HG02943 (cell line): ENCODE measurements around the gene ADARB2.
"Not testable (repeated sequence)": the region's sequence is repeated elsewhere in the genome, so short reads cannot be mapped to it uniquely, and the experiment has no call there.

Experiments
- ATAC-seq: cut with Tn5 transposase; IDR thresholded peaks from one replicate; pipeline ENCODE4 v1.9.1; 2021; ENCODE audit warnings: mild to moderate bottlenecking, low read depth, moderate library complexity; ENCODE audit not compliant: unreplicated experiment

ADARB2 gene

GRCh38 chr10:1177936-1178335 lies 559.4 kb downstream of the ADARB2 start:
- ATAC-seq: no peak

GRCh38 chr10:1175956-1176565 lies 561.3 kb downstream of the ADARB2 start:
- ATAC-seq: no peak

GRCh38 chr10:1174022-1174421 lies 563.3 kb downstream of the ADARB2 start:
- ATAC-seq: no peak

DNA sequence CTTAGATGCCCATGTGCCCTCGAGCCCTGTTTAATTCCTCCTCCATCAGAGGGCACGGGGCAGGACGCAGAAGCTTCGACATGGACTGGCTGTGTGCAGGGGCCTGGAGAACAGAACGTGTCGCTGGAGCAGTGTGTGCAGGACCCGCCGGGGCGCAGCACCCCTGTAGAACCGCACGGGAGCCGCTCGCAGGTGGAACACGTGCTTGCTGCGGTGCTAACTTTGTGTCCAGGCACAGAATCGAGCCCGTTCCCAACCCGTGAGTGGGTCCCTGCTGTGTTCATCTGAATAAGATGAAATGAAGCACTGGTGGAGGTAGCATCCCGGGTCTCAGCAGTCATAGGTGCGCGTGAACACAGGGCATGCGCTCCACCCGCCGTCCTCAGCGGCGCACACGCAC lies 564.2 kb downstream of the ADARB2 start:
- ATAC-seq: no peak

GRCh38 chr10:1172256-1172984 lies 564.9 kb downstream of the ADARB2 start:
- no peak for ATAC-seq

- ATAC-seq: no peak
These were observed 565.7 kb downstream of the ADARB2 start for GRCh38 chr10:1171586-1171985.

GRCh38 chr10:1171182-1171581 lies 566.1 kb downstream of the ADARB2 start:
- no peak for ATAC-seq

DNA sequence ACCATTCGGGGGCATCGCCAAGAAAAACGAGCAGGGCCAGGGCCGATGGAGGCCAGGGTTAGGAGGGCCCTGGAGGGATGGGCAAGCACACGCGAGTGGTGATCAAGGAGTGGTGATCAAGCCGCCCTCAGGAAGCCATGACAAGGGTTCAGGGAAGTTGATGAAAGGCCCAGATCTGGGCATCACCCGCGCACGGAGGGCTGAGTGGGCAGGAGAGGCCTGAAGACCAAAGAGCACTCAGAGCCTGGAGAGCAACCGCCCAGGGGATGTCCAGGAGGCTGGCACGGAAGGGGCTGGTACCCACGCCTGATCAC lies 566.5 kb downstream of the ADARB2 start:
- ATAC-seq: no peak

- no peak for ATAC-seq
These were observed 567.1 kb downstream of the ADARB2 start for GRCh38 chr10:1169981-1170866.

GRCh38 chr10:1169186-1169885 lies 568.0 kb downstream of the ADARB2 start:
- ATAC-seq: no peak

- ATAC-seq: no peak
These were observed 568.6 kb downstream of the ADARB2 start for GRCh38 chr10:1168763-1169162.

- ATAC-seq: no peak
These were observed 570.5 kb downstream of the ADARB2 start for GRCh38 chr10:1166828-1167275.

DNA sequence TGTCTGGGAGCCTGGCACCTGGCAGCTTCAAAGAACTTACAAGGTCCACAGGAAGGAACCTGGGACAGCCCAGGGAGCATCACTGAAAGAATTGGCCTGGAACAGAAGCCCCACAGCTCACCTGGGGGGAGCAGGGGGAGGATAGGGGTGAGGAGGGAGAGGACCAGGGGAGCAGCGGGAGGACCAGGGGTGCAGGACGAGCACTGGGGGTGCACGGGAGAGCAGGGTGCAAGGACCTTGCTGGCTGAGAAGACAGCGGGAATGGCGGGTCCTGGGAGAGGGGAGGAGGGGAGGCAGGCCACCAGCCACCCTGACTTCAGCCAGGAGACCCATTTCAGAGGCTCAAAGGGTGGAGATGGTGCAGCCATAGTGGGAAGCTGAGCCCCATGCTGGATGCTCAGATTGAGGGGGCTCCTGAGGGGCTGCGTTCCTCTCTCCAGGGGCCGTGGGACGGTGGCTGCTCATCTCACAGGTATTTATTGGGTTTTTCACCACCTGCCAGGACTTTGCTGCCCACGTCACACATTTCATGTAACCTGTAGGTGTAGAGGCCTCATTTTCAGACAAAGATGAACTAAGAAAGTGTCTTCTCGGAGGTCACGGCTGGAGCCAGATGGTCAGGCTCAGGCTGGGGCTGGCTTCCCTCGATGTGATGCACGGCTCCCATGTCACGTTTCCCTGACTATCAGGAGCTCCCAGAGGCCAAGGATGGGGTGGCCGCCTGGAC lies 571.1 kb downstream of the ADARB2 start:
- no peak for ATAC-seq

GRCh38 chr10:1163831-1164230 lies 573.5 kb downstream of the ADARB2 start:
- no peak for ATAC-seq

- ATAC-seq: no peak
These were observed 574.1 kb downstream of the ADARB2 start for GRCh38 chr10:1163204-1163660.

DNA sequence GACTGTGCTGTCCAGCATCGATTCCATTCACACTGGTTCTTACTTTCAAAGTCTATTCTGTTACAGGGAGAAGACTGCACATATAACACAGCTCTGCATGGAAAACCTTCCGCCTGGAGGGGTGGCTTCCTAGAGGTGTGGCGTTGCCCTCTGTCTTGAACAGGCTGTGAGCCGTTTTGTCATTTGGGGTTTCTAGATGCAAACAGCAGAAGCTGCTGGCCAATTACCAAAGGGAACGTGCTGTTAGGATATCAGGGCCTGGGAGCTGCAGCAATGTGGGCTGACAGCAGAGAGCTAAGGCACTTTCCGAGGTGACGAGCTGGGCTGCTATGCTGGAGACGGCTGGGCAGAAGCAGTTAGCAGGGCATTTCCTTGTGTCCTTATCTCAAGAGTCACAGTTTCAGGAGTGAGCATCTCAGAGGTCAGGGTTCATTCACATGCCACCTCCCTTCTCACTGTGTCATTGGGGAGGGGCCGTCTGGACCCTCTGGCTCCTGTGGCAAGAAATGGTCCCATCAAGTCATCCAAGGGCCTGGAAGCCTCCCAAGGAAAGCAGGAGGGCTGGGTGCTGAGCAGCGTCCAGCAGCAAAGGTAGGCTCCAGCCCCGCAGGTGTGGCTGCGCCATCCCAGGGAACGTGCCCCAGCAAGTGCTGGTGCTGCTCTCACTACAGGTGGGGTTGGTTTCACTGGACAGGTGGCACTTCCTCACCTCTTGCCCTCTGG lies 574.7 kb downstream of the ADARB2 start:
- no peak for ATAC-seq

GRCh38 chr10:1161315-1161673 lies 576.0 kb downstream of the ADARB2 start:
- not testable (repeated sequence) for ATAC-seq

GRCh38 chr10:1160561-1161314 lies 576.6 kb downstream of the ADARB2 start:
- ATAC-seq: no peak
